ENCODE results near the gene PRRC2B. TPM values are rescaled to one million over a fixed set of nuclear protein-coding genes. Genes with fewer than 3 reads are reported as not detected.
"Not testable (repeated sequence)": the region's sequence is repeated elsewhere in the genome, so short reads cannot be mapped to it uniquely, and the experiment has no call there.

Gene PRRC2B
- total RNA-seq, 1 donor from 2014 or later: 118 TPM

GRCh38 chr9:131387394-131387793, 6.5 kb upstream of the PRRC2B start:
- no peak for DNase-seq

- no peak for DNase-seq
Observed at GRCh38 chr9:131391020-131391419, 2.9 kb upstream of the PRRC2B start.

- DNase-seq: no peak
Observed at GRCh38 chr9:131391504-131391903, 2.4 kb upstream of the PRRC2B start.

- DNase-seq: no peak
Observed at GRCh38 chr9:131394464-131395156, 724 bp downstream of the PRRC2B start.

- DNase-seq: no peak
Observed at GRCh38 chr9:131395157-131396098, 1.5 kb downstream of the PRRC2B start.

GRCh38 chr9:131396099-131396479, 2.2 kb downstream of the PRRC2B start:
- DNase-seq: not testable (repeated sequence)

- DNase-seq: no peak
Observed at GRCh38 chr9:131396626-131397025, 2.7 kb downstream of the PRRC2B start.

GRCh38 chr9:131397100-131397790, 3.4 kb downstream of the PRRC2B start:
- no peak for DNase-seq

- DNase-seq: no peak
Observed at GRCh38 chr9:131398204-131398603, 4.3 kb downstream of the PRRC2B start.

GRCh38 chr9:131399972-131400371, 6.1 kb downstream of the PRRC2B start:
- DNase-seq: no peak

- DNase-seq: no peak
Observed at GRCh38 chr9:131400627-131401026, 6.7 kb downstream of the PRRC2B start.

GRCh38 chr9:131402073-131402472, 8.2 kb downstream of the PRRC2B start:
- DNase-seq: no peak

- DNase-seq: peak; percentile 82
Observed at GRCh38 chr9:131402738-131403492, 9.0 kb downstream of the PRRC2B start.

- DNase-seq: no peak
Observed at GRCh38 chr9:131403493-131403773, 9.5 kb downstream of the PRRC2B start.

- DNase-seq: no peak
Observed at GRCh38 chr9:131404581-131404980, 10.7 kb downstream of the PRRC2B start.

GRCh38 chr9:131404987-131405386, 11.1 kb downstream of the PRRC2B start:
- no peak for DNase-seq

GRCh38 chr9:131405428-131405827, 11.5 kb downstream of the PRRC2B start:
- DNase-seq: no peak

GRCh38 chr9:131405858-131406537, 12.1 kb downstream of the PRRC2B start:
- DNase-seq: no peak

GRCh38 chr9:131406563-131407436, 12.9 kb downstream of the PRRC2B start:
- no peak for DNase-seq

- peak; percentile 59 for DNase-seq
Observed at GRCh38 chr9:131407717-131408195, 13.9 kb downstream of the PRRC2B start.

Data from occipital lobe (tissue), 2 donors.